GM21529 (cell line): ENCODE measurements around the gene MRGPRF.

Experiments used
- ATAC-seq: cut with Tn5 transposase; IDR thresholded peaks from one replicate; pipeline ENCODE4 v1.9.1; 2021; ENCODE audit not compliant: unreplicated experiment

The MRGPRF gene, protein sequence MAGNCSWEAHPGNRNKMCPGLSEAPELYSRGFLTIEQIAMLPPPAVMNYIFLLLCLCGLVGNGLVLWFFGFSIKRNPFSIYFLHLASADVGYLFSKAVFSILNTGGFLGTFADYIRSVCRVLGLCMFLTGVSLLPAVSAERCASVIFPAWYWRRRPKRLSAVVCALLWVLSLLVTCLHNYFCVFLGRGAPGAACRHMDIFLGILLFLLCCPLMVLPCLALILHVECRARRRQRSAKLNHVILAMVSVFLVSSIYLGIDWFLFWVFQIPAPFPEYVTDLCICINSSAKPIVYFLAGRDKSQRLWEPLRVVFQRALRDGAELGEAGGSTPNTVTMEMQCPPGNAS

DNA sequence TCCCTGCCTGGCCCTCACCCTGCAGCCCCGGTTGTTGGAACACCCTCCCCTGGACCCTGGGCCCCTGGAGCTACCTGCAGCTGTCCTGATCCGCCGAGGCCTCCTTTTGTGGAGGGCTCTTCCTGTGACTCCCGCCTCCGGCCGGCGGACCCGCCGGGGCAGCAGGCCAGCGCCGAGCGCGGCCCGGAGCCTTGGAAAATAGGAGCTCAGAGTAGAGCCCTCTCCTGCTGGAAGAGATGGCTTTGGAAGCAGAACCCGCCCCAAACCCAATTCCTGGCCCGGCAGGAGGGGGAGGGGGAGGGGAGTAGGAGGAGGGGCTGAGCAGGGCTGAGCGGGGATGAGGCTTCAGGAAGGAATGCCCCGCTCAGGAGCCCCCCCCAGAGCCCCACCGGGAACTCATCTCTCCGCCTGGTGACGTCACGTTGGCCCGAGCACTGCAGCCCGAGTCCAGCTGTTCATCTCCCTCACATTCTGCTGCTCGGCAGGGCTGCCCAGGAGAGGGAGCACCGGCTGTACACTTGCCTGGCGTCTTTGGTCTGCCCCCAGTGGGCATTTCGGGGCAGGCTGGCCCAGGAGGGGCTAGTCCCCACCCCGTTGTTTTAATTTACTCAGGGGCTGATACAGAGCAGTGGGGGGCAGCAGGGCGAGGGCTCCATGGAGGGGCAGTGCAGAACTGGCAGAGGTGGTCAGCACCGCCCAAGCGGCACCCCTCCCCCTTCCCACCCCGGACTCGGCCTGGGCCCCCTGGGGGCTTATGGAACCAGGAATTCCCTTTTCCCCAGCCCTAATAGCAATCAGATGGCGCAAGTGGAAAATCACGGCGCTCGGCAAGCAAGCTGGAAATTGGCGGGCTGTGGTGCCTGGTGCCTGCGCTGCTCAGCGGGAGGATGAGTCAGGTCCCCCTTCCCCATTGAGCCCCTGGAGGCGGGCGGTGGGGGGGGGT lies at the start of gene MRGPRF:
MRGPRF (minus strand) TSS at position 238 of the 943 bp plus-strand sequence. CDS start 3,345 bp downstream, outside the sequence.
- ATAC-seq, result no peak

- ATAC-seq, result no peak
These were observed 49.3 kb upstream of the MRGPRF start for GRCh38 chr11:69062169-69062855.

- no peak for ATAC-seq
These were observed 48.6 kb upstream of the MRGPRF start for GRCh38 chr11:69061713-69062053.

GRCh38 chr11:69060806-69061712 lies 48.0 kb upstream of the MRGPRF start:
- ATAC-seq, result no peak

- no peak for ATAC-seq
These were observed 46.9 kb upstream of the MRGPRF start for GRCh38 chr11:69059985-69060384.

DNA sequence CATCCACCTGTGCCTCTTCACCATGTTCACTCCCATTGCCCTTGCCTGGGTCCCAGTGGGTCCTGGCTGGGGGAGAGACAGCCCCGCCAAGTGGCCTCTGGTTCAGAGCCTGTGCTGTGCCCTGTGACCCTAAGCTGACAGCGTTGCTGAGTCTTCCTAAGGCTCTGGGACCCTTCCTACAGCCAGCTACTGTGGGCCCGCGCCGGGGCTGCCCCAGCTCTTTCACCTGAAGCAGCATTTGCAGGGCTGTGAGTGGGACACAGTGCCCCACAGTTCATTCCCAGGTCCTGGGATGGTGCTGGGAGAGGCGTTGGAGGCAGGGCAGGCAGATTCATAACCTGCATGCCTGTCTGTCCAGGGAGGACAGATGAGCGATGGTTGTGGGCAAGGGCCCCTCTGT lies 46.4 kb upstream of the MRGPRF start:
- ATAC-seq, result no peak

DNA sequence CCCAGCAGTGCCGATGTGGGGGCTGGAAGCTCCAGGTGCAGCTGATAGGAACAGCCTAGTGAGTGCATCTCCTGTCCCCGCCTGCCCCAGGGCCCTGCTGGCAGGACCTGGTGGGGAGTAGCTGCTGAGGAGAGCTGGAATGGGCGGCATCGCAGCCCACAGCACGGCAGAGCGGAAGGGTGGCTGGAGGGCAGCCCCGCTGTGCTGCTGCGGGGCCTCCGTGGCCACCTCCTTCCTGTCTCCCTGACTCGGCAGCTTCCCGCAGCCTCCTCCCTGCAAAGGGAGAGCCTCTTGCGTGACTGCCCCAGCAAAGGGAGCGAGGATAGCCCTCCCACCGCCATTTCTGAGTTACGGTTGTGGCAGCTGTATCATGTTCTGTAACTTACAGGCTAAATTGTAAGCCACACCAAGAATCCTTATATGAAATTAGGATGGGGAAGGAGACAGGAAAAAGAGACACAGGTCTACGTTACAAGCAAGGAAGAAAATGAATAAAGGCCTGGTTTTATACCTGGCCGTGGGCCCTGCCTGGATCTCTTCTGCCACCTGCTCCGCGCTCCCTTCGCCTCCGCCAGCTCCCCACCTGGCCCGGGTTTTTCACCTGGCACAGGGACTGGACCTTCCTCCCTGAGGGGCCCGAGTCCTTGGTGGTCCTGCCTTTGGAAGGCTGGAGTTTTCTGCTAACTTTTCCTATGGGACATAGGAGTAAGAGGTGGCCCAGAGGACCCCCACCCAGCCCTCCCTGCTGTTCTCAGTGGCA lies 45.6 kb upstream of the MRGPRF start:
- ATAC-seq, result no peak

- no peak for ATAC-seq
These were observed 44.8 kb upstream of the MRGPRF start for GRCh38 chr11:69057801-69058200.

- no peak for ATAC-seq
These were observed 44.2 kb upstream of the MRGPRF start for GRCh38 chr11:69057236-69057635.

GRCh38 chr11:69055598-69056516 lies 42.8 kb upstream of the MRGPRF start:
- peak; percentile 82 for ATAC-seq

- no peak for ATAC-seq
These were observed 42.2 kb upstream of the MRGPRF start for GRCh38 chr11:69055212-69055586.

- no peak for ATAC-seq
These were observed 41.6 kb upstream of the MRGPRF start for GRCh38 chr11:69054397-69055211.

DNA sequence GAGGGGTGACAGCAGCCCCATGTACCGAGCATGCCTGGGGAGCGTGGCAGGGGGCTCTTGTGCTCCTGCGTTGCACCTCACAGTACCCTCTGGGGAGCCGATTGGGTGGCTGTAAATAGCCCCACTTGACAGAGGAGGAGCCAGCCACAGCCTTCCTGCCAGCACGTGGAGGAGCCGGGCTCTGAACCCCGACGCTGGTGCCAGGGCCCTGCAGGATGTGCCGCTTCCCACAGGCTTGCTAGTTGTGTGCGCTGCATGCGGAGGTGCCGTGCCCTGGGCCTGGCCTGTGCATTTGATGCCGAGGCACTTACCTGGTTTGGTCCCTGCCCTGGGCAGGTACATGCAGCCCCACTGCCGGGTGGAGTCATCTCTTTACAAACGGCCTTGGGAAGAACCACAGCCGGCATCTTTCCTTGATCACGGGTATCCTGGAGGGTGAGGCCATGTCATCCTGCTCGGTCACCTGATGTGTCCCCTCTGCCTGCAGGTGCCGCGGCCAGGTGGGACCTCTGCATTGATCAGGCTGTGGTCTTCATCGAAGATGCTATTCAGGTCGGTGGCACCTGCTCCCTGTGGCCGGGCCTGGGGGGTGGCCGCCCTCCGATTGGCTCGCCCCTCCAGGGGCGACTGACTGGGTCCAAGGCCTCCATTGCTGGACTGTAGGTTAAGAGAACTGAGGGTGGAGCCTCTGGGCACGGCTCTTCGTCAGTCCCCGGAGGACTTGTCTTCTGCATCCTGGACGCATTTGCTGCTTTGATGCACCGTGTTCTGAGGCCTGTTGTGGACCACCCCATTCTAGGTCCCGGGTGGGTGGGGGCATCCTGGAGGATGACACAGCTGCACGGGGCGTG lies 40.7 kb upstream of the MRGPRF start:
- no peak for ATAC-seq

DNA sequence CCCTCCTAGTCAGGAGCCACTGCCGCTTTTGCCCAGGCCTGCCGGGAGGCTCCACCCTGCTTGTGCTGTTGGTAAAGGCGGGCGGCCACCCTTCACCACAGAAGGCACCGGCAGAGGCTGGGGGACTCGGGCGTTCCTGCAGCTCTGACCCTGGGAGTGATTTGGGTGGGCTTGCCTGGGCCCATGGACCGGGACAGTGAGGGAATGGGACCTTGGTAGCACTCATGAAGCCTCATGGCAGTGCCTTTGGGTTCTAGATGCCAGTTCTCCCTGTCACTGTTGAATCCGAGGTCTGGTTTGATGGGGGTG lies 40.1 kb upstream of the MRGPRF start:
- ATAC-seq, result no peak

DNA sequence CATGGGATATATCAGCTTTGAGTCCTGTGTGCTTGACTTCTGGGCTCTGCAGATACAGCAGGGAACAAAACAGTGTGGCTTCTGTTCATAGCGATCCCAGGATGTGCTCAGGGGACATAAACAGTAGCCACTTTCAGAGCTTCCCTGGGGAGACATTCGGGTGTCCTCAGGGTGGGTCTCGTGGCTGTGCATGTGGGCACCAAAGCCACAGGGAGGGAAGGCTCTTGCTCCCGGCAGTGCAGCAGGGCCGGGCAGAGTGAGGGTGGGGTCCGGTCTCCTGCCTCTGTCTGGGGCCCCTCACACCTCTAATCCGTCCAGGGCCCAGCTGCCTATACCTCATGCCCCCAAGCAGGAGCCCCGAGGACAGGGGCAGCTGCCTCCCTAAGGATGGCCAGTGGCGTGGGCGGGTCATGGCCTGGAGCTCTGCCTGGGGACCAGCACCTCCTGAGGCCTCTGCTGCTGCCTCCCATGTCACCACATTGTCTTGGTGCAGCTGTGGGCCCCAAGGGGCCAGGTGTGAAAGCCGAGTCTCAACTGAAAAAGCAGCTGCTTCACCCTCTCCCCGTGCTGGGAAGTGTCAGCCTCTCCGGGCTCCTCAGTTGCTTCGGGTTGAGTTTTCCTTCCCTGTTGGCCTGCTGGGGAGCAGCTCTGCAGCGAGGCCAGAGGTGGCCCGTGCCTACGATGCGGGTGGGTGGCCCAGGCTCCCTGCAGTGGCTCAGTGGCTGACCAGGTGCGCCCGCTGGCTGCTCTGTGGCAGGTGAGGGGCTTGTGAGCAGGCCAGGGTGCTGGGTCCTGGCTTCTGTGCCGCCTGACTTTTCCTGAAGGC lies 39.5 kb upstream of the MRGPRF start:
- no peak for ATAC-seq
